IMR-90 (cell line): ENCODE data around the gene VPS26C. TPM values are rescaled to one million over a fixed set of nuclear protein-coding genes. Genes with fewer than 3 reads are reported as not detected.

Source experiments
- ATAC-seq: fragments of 200-7000 bp; cut with Tn5 transposase; 2 replicates; pipeline ENCODE4 v1.9.1; 2020; ENCODE audit warnings: low read depth, mild to moderate bottlenecking, moderate library complexity
- BruUV-seq: library from RNA; stranded (reverse); fragments of 400-500 nt; replicated peaks from 2 replicates; lab custom pipeline; 2021; lab: Mats Ljungman, UMichigan
- CTCF ChIA-PET: fragments of 300-600 bp; formaldehyde crosslinking; extraction: SDS; loops from one replicate; lab custom pipeline; 2021; ENCODE audit warnings: antibody characterized with exemption; lab: Yijun Ruan, JAX
- POLR2A ChIA-PET: fragments of 300-600 bp; sonication (Branson Sonifier 250); formaldehyde crosslinking; loops from one replicate; lab custom pipeline; 2022; ENCODE audit warnings: antibody characterized with exemption; ENCODE audit not compliant: unreplicated experiment; lab: Charles Lee
- DNase-seq: peaks from one replicate; pipeline ENCODE4 v3.0.0; 2013
- H2AFZ ChIP-seq: replicated peaks from 2 replicates; pipeline ENCODE3; 2013; ENCODE audit warnings: low read length, mild to moderate bottlenecking; ENCODE audit not compliant: poor library complexity
- H2AK5ac ChIP-seq: 2 replicates; pipeline ENCODE4 v1.6.1; 2013; ENCODE audit warnings: low read depth, low read length, inconsistent platforms
- H2AK9ac ChIP-seq: replicated peaks from 2 replicates; pipeline ENCODE3; 2013; ENCODE audit warnings: mild to moderate bottlenecking, low read depth, low read length, moderate library complexity; ENCODE audit not compliant: poor library complexity
- H2BK120ac ChIP-seq: 2 replicates; pipeline ENCODE4 v1.6.1; 2013; ENCODE audit warnings: low read depth, low read length, inconsistent platforms
- H2BK15ac ChIP-seq: 3 replicates; pipeline ENCODE4 v1.6.1; 2013; ENCODE audit warnings: low read depth, low read length, inconsistent platforms
- H2BK20ac ChIP-seq: 2 replicates; pipeline ENCODE4 v1.6.1; 2013; ENCODE audit warnings: low read depth, mild to moderate bottlenecking, inconsistent platforms, low read length, moderate library complexity
- H2BK5ac ChIP-seq: 2 replicates; pipeline ENCODE4 v1.6.1; 2013; ENCODE audit warnings: mild to moderate bottlenecking, low read depth, low read length, inconsistent platforms; ENCODE audit not compliant: poor library complexity, severe bottlenecking
- H3K14ac ChIP-seq: replicated peaks from 2 replicates; pipeline ENCODE4 v1.6.1; 2013; ENCODE audit warnings: low read depth, low read length, inconsistent platforms
- H3K18ac ChIP-seq: 2 replicates; pipeline ENCODE4 v1.6.1; 2013; ENCODE audit warnings: low read depth, low read length, control low read depth
- H3K23ac ChIP-seq: 2 replicates; pipeline ENCODE4 v1.6.1; 2013; ENCODE audit warnings: low read depth, low read length, inconsistent platforms
- H3K27ac ChIP-seq: 2 replicates; pipeline ENCODE4 v1.5.1; 2013; ENCODE audit warnings: mild to moderate bottlenecking, control low read depth, low read length; ENCODE audit not compliant: insufficient read depth
- H3K27me3 ChIP-seq: 2 replicates; pipeline ENCODE4 v1.6.1; 2013; ENCODE audit warnings: low read length; ENCODE audit not compliant: control insufficient read depth, insufficient read depth
- H3K36me3 ChIP-seq: 2 replicates; pipeline ENCODE4 v1.6.1; 2013; ENCODE audit warnings: low read length, mixed read lengths; ENCODE audit not compliant: control insufficient read depth, insufficient read depth
- H3K4ac ChIP-seq: 2 replicates; pipeline ENCODE4 v1.6.1; 2013; ENCODE audit warnings: low read depth, low read length, inconsistent platforms
- H3K4me1 ChIP-seq: 2 replicates; pipeline ENCODE4 v1.6.1; 2013; ENCODE audit warnings: low read length, mixed read lengths; ENCODE audit not compliant: control insufficient read depth, insufficient read depth
- H3K4me2 ChIP-seq: 2 replicates; pipeline ENCODE4 v1.6.1; 2013; ENCODE audit warnings: low read depth, mild to moderate bottlenecking, control low read depth, low read length, moderate library complexity
- H3K4me3 ChIP-seq: 2 replicates; pipeline ENCODE4 v1.5.1; 2013; ENCODE audit warnings: low read depth, mild to moderate bottlenecking, control low read depth, low read length, moderate library complexity; ENCODE audit not compliant: insufficient read depth
- H3K56ac ChIP-seq: 2 replicates; pipeline ENCODE4 v1.6.1; 2013; ENCODE audit warnings: low read length, inconsistent platforms; ENCODE audit not compliant: insufficient read depth; ENCODE audit errors: extremely low read depth
- H3K79me1 ChIP-seq, 2 experiments: 2 replicates each; pipeline ENCODE4 v1.6.1; 2013; ENCODE audit warnings: low read length in 2 of 2, inconsistent platforms in 1 of 2, low read depth in 1 of 2
- H3K9ac ChIP-seq: 2 replicates; pipeline ENCODE4 v1.6.1; 2013; ENCODE audit warnings: low read depth, low read length, control low read depth
- H3K9me1 ChIP-seq: 2 replicates; pipeline ENCODE4 v1.6.1; 2013; ENCODE audit warnings: low read length, inconsistent platforms; ENCODE audit not compliant: insufficient read depth
- H3K9me3 ChIP-seq: 2 replicates; pipeline ENCODE4 v1.6.1; 2013; ENCODE audit warnings: low read length; ENCODE audit not compliant: control insufficient read depth, insufficient read depth
- H4K20me1 ChIP-seq: 2 replicates; pipeline ENCODE4 v1.6.1; 2013; ENCODE audit warnings: low read length, inconsistent platforms; ENCODE audit not compliant: insufficient read depth
- H4K5ac ChIP-seq: 2 replicates; pipeline ENCODE4 v1.6.1; 2013; ENCODE audit warnings: mild to moderate bottlenecking, low read depth, low read length, control low read depth
- H4K8ac ChIP-seq, 2 experiments: 2 replicates each; pipeline ENCODE4 v1.6.1; 2013; ENCODE audit warnings: low read depth in 2 of 2, low read length in 2 of 2, control low read depth in 1 of 2, inconsistent platforms in 1 of 2
- H4K91ac ChIP-seq: 2 replicates; pipeline ENCODE4 v1.6.1; 2013; ENCODE audit warnings: low read depth, low read length, inconsistent platforms; ENCODE audit not compliant: insufficient read depth
- FOS ChIP-seq: fragments of 150-350 bp; IDR thresholded peaks from 2 replicates; pipeline ENCODE4 v1.6.1; 2016; ENCODE audit warnings: low read depth, low read length
- WGBS, 2 experiments: methylation state at CpG; one replicate each; pipeline versions ENCODE4 v1.1.5 to v1.1.7; 2013; ENCODE audit warnings: missing lambda C conversion rate in 2 of 2; ENCODE audit not compliant: insufficient read length in 1 of 2; ENCODE audit errors: extremely low coverage in 2 of 2; 5-methylcytosine and 5-hydroxymethylcytosine counted together
- dilution Hi-C: fragments of 300-500 bp; cut with HindIII; formaldehyde crosslinking; loops from one replicate; pipeline ENCODE4 v1.14.3; 2018; ENCODE audit warnings: low sequenced_read_pairs; ENCODE audit not compliant: unreplicated experiment
- in situ Hi-C: fragments of 300-500 bp; cut with MboI; formaldehyde crosslinking; loops from 3 replicates; pipeline ENCODE4 v1.14.3; 2019; ENCODE audit warnings: low sequenced_read_pairs, inconsistent platforms, mixed read lengths
- intact Hi-C: fragments of 100-400 bp; cut with micrococcal nuclease; formaldehyde crosslinking; loops from 2 replicates; pipeline ENCODE4 v1.10.0; 2022
- polyA plus RNA-seq, 3 experiments: library from polyadenylated mRNA; depleted of rRNA; stranded (reverse); fragments of >200 nt; gene quantifications; 2 replicates each; pipeline ENCODE4 v1.2.3, GENCODE V29; 2012; ENCODE audit warnings: low replicate concordance in 1 of 3
- total RNA-seq: library from RNA; depleted of rRNA; stranded (reverse); fragments of >200 nt; gene quantifications from 2 replicates; pipeline ENCODE4 v1.2.3, GENCODE V29; 2012

VPS26C gene
- total and polyA plus RNA-seq, 2 of the 4 experiments (the other 2 are of a cell fraction) = 30.0 to 36.6 TPM

DNA sequence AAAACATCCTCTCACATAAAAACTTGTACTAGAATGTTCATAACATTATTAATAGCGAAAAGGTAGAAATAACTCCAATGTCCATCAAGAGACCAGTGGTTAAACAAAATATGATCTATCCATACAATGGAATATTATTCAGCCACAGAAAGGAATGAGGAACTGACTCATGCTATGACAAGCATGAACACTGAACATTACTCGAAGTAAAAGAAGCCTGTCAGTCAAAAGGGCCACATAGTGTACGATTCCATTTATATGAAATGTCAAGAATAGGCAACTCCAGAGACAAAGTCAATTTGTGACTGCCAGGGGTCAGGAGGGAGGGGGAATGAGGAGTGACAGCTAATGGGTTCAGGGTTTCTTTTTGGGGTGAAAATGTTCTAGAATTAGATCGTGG, 2.3 kb downstream of the VPS26C start:
- 90% methylated on average over 2 of the region's 4 CpGs; no CpG with 5 or more reads in 1 of the 2 experiments for WGBS, 2 experiments
- H3K56ac ChIP-seq = no peak overlapping the region
- H4K91ac ChIP-seq = no peak overlapping the region
- H3K4me1 ChIP-seq = peaks cover 3% of the 10 kb centered on the region; the same call in 1 of the 2 replicates
- H3K9ac ChIP-seq = no peak overlapping the region
- H4K5ac ChIP-seq = no peak overlapping the region
- ChIA-PET CTCF (no interaction called here), POLR2A (no interaction called here)
- no TSS peak for BruUV-seq
- no peak overlapping the region for H2AK9ac ChIP-seq
- no peak overlapping the region for H3K4me3 ChIP-seq
- H3K9me3 ChIP-seq = no peaks in the 10 kb centered on the region
- H3K79me1 ChIP-seq = peaks cover 17 to 58% of the 10 kb centered on the region in 2 experiments
- no peak overlapping the region for H3K14ac ChIP-seq
- H3K18ac ChIP-seq = no peak overlapping the region
- H2BK120ac ChIP-seq = no peak overlapping the region
- no peak for TF ChIP-seq FOS
- no peak overlapping the region for H3K27ac ChIP-seq
- DNase-seq (no peak), ATAC-seq (no peak)
- dilution Hi-C loops (no loop called here), intact Hi-C loops (loop anchor here (5.0 kb wide), 1 partner anchor 197 kb away; no protein-coding TSS in a partner anchor), in situ Hi-C loops (loop anchor here (25.0 kb wide), 1 partner anchor 197 kb away; no protein-coding TSS in a partner anchor)
- no peak overlapping the region for H2BK15ac ChIP-seq
- H3K9me1 ChIP-seq = peaks cover 16% of the 10 kb centered on the region
- H2AK5ac ChIP-seq = no peak overlapping the region
- H2BK5ac ChIP-seq = no peak overlapping the region
- H3K27me3 ChIP-seq = no peaks in the 10 kb centered on the region
- no peak overlapping the region for H2AFZ ChIP-seq
- H4K8ac ChIP-seq = no peak overlapping the region; a peak in 1 of 4 replicates
- peaks cover 9% of the 10 kb centered on the region for H4K20me1 ChIP-seq
- H3K4me2 ChIP-seq = no peak overlapping the region
- no peak overlapping the region for H2BK20ac ChIP-seq
- no peak overlapping the region for H3K4ac ChIP-seq
- no peak overlapping the region for H3K23ac ChIP-seq
- no peaks in the 10 kb centered on the region for H3K36me3 ChIP-seq
